ENCODE data around the gene CNTNAP2. TPM values are rescaled to one million over a fixed set of nuclear protein-coding genes. Genes with fewer than 3 reads are reported as not detected.

Gene CNTNAP2
- total RNA-seq, 1 donor: under 0.01 TPM

DNA sequence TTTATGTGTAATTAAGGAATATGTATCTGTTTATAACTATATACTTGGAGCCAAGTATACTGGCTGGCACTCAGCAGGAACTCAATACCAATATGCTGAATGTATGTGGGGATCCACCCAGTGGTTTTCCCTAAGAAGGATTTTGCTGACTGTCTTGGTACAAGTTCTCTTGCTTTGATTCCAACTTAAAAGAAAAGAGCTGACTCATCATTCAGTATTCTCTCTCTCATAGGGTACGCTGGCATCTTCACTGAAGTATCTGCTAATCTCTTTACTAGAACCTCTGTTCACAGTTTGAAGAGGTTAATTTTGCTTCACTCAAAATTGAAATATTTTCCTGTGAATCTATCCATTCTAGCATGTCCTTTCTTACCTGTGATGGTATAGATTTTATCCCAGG, 1044.8 kb downstream of the CNTNAP2 start:
- no peak for DNase-seq (ENCODE audit: low read depth)
- no peak overlapping the region for H3K4me3 ChIP-seq (ENCODE audit: low read depth, low read length)
- TF ChIP-seq, protein P1, sequence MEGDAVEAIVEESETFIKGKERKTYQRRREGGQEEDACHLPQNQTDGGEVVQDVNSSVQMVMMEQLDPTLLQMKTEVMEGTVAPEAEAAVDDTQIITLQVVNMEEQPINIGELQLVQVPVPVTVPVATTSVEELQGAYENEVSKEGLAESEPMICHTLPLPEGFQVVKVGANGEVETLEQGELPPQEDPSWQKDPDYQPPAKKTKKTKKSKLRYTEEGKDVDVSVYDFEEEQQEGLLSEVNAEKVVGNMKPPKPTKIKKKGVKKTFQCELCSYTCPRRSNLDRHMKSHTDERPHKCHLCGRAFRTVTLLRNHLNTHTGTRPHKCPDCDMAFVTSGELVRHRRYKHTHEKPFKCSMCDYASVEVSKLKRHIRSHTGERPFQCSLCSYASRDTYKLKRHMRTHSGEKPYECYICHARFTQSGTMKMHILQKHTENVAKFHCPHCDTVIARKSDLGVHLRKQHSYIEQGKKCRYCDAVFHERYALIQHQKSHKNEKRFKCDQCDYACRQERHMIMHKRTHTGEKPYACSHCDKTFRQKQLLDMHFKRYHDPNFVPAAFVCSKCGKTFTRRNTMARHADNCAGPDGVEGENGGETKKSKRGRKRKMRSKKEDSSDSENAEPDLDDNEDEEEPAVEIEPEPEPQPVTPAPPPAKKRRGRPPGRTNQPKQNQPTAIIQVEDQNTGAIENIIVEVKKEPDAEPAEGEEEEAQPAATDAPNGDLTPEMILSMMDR (IDR thresholded peaks at IDR 0.05; ENCODE audit: insufficient read depth, low read length): no peak

- no peak overlapping the region for H3K4me3 ChIP-seq (ENCODE audit: low read depth, low read length)
- TF ChIP-seq, protein P1 (IDR thresholded peaks at IDR 0.05; ENCODE audit: insufficient read depth, low read length): no peak
- no peak for DNase-seq (ENCODE audit: low read depth)
These were observed 1053.9 kb downstream of the CNTNAP2 start for GRCh38 chr7:147170341-147171012.

DNA sequence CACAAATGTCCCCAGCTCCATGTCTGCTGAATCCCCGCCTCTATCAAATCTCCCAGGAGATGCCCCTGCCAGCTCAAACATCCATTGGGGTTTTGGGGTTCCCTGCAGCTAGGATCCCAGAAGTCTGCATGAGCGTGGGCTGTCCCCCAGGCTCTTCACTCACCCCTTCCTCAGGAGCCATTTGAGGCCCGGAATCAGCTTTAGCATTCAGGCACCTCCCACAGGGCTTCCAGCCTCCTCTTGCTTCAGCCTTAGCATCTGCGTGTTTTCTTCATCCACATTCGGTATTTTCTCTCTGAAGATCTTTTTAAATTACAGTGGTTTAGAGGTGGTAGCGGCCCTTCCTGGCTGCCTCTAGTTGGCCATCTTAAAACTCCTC, 1054.4 kb downstream of the CNTNAP2 start:
- H3K4me3 ChIP-seq (ENCODE audit: low read depth, low read length): no peak overlapping the region
- TF ChIP-seq, protein P1 (IDR thresholded peaks at IDR 0.05; ENCODE audit: insufficient read depth, low read length): no peak
- DNase-seq (ENCODE audit: low read depth): no peak

DNA sequence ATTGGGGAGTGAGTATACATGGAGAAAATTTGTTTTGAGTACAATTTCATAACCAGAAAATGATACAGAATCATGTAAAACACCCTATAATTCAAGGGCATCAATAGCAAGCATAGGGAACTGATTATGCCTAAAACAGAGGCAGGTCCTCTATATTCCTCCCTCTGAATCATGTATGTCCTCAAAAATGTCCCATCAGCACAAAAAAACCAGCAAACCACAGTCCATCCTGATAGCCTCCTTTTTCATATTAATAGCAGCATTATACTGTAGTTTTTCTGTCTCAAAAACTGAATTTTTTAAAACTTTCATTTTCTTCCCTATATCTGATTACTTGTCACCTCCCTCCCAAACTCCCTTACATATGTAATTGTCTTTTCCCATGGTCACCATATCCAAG, 1057.3 kb downstream of the CNTNAP2 start:
- TF ChIP-seq, protein P1 (IDR thresholded peaks at IDR 0.05; ENCODE audit: insufficient read depth, low read length): no peak
- H3K4me3 ChIP-seq (ENCODE audit: low read depth, low read length): no peak overlapping the region
- DNase-seq (ENCODE audit: low read depth): no peak

GRCh38 chr7:147182874-147183273, 1066.3 kb downstream of the CNTNAP2 start:
- TF ChIP-seq, protein P1 (IDR thresholded peaks at IDR 0.05; ENCODE audit: insufficient read depth, low read length): no peak
- peak; percentile 0 for DNase-seq (ENCODE audit: low read depth)

GRCh38 chr7:147183276-147183675, 1066.7 kb downstream of the CNTNAP2 start:
- no peak overlapping the region for H3K4me3 ChIP-seq (ENCODE audit: low read depth, low read length)
- no peak for DNase-seq (ENCODE audit: low read depth)
- TF ChIP-seq, protein P1 (IDR thresholded peaks at IDR 0.05; ENCODE audit: insufficient read depth, low read length): no peak

More at GRCh38 chr7:147182874-147183273, 1066.3 kb downstream of the CNTNAP2 start:
- H3K4me3 ChIP-seq (ENCODE audit: low read depth, low read length): no peak overlapping the region

DNA sequence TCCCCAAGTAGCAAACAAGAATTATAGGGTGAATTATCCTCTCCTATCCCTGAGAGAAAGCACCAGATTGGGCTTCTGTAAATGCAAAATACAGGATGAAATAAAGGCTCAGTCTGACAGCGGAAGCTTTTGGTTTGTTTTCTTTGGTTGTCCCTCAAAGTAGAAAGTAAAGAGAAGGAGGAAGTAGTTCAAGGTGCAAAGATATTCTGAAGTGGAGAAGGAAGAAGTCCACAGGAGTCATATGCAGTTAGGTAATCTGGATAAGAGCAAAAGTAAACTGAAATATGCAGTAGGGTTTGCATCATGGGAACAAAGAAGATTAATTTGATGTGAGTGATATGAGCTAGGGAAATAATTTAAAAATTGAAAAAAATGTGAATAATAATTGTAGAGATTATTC, 1071.9 kb downstream of the CNTNAP2 start:
- TF ChIP-seq, protein P1 (IDR thresholded peaks at IDR 0.05; ENCODE audit: insufficient read depth, low read length): no peak
- no peak overlapping the region for H3K4me3 ChIP-seq (ENCODE audit: low read depth, low read length)
- no peak for DNase-seq (ENCODE audit: low read depth)

All from fibroblast of the aortic adventitia (primary cell).